HepG2 (cell line): ENCODE data around the gene SMTN. TPM values are rescaled to one million over a fixed set of nuclear protein-coding genes. Genes with fewer than 3 reads are reported as not detected.
A peak's percentile ranks its signal among the peaks of the same experiment; 100 is the strongest.

Experiments
- CC2D1A ChIP-seq: sonication (generic); formaldehyde crosslinking; IDR thresholded peaks from 2 replicates; pipeline ENCODE4 v1.8.1; 2023; ENCODE audit warnings: mild to moderate bottlenecking, missing genetic modification reagents
- JUN ChIP-seq: sonication (generic); formaldehyde crosslinking; IDR thresholded peaks from 2 replicates; pipeline ENCODE4 v1.4.0; 2020; ENCODE audit warnings: mild to moderate bottlenecking, missing genetic modification reagents
- NFATC3 ChIP-seq: sonication (generic); formaldehyde crosslinking; IDR thresholded peaks from 2 replicates; pipeline ENCODE4 v1.5.1; 2020; ENCODE audit warnings: mild to moderate bottlenecking, missing genetic modification reagents
- SALL2 ChIP-seq: sonication (generic); formaldehyde crosslinking; IDR thresholded peaks from 2 replicates; pipeline ENCODE4 v1.8.1; 2023; ENCODE audit warnings: mild to moderate bottlenecking, missing genetic modification reagents, inconsistent platforms
- SP5 ChIP-seq: IDR thresholded peaks from 2 replicates; pipeline ENCODE4 v1.6.1; 2016; ENCODE audit warnings: low read depth, borderline replicate concordance
- TMF1 ChIP-seq: sonication (generic); formaldehyde crosslinking; IDR thresholded peaks from 2 replicates; pipeline ENCODE4 v1.8.1; 2022; ENCODE audit warnings: low read depth, missing genetic modification reagents
- ZNF143 ChIP-seq: sonication (generic); formaldehyde crosslinking; IDR thresholded peaks from 2 replicates; pipeline ENCODE4 v1.4.0; 2020; ENCODE audit warnings: missing genetic modification reagents
- ZNF232 ChIP-seq: sonication (generic); formaldehyde crosslinking; IDR thresholded peaks from 2 replicates; pipeline ENCODE4 v1.4.0; 2020; ENCODE audit warnings: missing genetic modification reagents, borderline replicate concordance
- ZNF296 ChIP-seq: sonication (generic); formaldehyde crosslinking; conservative IDR thresholded peaks from 2 replicates; pipeline ENCODE4 v1.5.0; 2020; ENCODE audit warnings: mild to moderate bottlenecking, missing genetic modification reagents
- ZNF768 ChIP-seq: sonication (generic); formaldehyde crosslinking; IDR thresholded peaks from 2 replicates; pipeline ENCODE4 v1.4.0; 2020; ENCODE audit warnings: missing genetic modification reagents
- polyA plus RNA-seq, 8 experiments: library from polyadenylated mRNA; depleted of rRNA in 3 of 8; stranded (reverse) in 7 of 8; unstranded in 1 of 8; fragments of >200 nt; fragmentation: Illumina TruSeq in 4 of 8; extraction: Trizol in 4 of 8; gene quantifications; 2 replicates each; pipeline versions ENCODE4 v1.2.1 to v1.2.3, GENCODE V29; 2011 to 2016; ENCODE audit warnings: low read depth in 4 of 8, missing spikeins in 1 of 8, mixed read lengths in 1 of 8; ENCODE audit not compliant: insufficient read depth in 1 of 8
- total RNA-seq, 5 experiments: library from RNA; depleted of rRNA; stranded (reverse); fragments of >200 nt; fragmentation: Illumina TruSeq; extraction: Trizol; gene quantifications; 2 replicates each; pipeline ENCODE4 v1.2.3, GENCODE V29; 2016; ENCODE audit warnings: low read depth in 1 of 5
- TF ChIP-seq, protein P1 (sequence below): sonication (generic); formaldehyde crosslinking; IDR thresholded peaks from 2 replicates; pipeline ENCODE4 v1.5.1; 2020; ENCODE audit warnings: mild to moderate bottlenecking, missing genetic modification reagents, borderline replicate concordance
- TF ChIP-seq, protein P2 (sequence below): IDR thresholded peaks from 2 replicates; pipeline ENCODE4 v1.6.1; 2016; ENCODE audit warnings: low read depth
- TF ChIP-seq, protein P3 (sequence below): sonication (generic); formaldehyde crosslinking; IDR thresholded peaks from 2 replicates; pipeline ENCODE4 v1.4.0; 2020; ENCODE audit warnings: mild to moderate bottlenecking, low read depth, missing genetic modification reagents
- TF ChIP-seq, protein P4 (sequence below): sonication (generic); formaldehyde crosslinking; IDR thresholded peaks from 2 replicates; pipeline ENCODE4 v1.5.0; 2020; ENCODE audit warnings: mild to moderate bottlenecking, missing genetic modification reagents, borderline replicate concordance
- TF ChIP-seq, protein P5 (sequence below): sonication (generic); formaldehyde crosslinking; IDR thresholded peaks from 2 replicates; pipeline ENCODE4 v1.4.0; 2020; ENCODE audit warnings: mild to moderate bottlenecking, missing genetic modification reagents
- TF ChIP-seq, protein P6 (sequence below): sonication (generic); formaldehyde crosslinking; IDR thresholded peaks from 2 replicates; pipeline ENCODE4 v1.4.0; 2020; ENCODE audit warnings: low read depth, mild to moderate bottlenecking, missing genetic modification reagents

SMTN gene
- total and polyA plus RNA-seq, 2 of the 13 experiments (the other 11 are each of a cell fraction or from before 2014, with no cell fraction given) = 14.7 to 26.1 TPM

DNA sequence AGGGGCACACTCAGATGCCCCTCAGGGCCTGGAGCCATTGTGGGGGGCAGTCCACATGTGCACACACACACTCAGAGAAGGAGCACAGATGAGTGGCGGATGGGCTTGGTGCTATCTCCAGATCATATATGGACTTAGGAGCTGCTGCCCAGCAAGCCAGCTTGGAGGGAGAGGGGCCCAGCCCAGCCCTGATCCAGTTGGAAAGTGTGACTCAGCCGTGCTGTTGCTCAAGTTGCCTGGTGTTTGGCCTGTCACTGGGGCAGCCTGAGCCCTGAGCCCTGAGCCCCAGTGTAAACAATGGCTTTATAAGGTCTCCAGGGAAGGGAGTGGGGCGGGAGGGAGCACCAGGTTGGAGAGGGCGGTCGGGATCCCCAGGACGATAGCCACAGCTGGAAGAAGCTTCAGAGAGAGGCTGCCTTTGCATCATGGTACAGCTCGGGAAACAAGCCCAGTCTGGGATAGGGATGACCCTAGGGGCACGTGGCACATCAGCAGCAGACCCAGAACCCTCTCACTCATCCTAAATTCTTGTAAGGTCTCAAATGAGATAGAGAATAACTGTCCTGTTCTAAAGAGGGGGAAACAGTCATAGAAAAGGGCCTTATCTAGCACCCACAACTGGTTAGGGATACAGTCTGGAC is 21.4 kb downstream of the SMTN start (continued):
- TF ChIP-seq ZNF768 (CRISPR knock-in tag) (peak; percentile 37; the same call in 1 of the 2 replicates), ZNF232 (CRISPR knock-in tag) (no peak), JUN (CRISPR knock-in tag) (0 out of 2 replicates have a peak, but pooled peaks have one; percentile 54), SALL2 (CRISPR knock-in tag) (no peak), TMF1 (no peak), ZNF296 (CRISPR knock-in tag) (no peak), SP5 (0 out of 2 replicates have a peak, but pooled peaks have one; percentile 19), NFATC3 (CRISPR knock-in tag) (peak; percentile 99), CC2D1A (CRISPR knock-in tag) (no peak), ZNF143 (CRISPR knock-in tag) (no peak)
- TF ChIP-seq, protein P1, sequence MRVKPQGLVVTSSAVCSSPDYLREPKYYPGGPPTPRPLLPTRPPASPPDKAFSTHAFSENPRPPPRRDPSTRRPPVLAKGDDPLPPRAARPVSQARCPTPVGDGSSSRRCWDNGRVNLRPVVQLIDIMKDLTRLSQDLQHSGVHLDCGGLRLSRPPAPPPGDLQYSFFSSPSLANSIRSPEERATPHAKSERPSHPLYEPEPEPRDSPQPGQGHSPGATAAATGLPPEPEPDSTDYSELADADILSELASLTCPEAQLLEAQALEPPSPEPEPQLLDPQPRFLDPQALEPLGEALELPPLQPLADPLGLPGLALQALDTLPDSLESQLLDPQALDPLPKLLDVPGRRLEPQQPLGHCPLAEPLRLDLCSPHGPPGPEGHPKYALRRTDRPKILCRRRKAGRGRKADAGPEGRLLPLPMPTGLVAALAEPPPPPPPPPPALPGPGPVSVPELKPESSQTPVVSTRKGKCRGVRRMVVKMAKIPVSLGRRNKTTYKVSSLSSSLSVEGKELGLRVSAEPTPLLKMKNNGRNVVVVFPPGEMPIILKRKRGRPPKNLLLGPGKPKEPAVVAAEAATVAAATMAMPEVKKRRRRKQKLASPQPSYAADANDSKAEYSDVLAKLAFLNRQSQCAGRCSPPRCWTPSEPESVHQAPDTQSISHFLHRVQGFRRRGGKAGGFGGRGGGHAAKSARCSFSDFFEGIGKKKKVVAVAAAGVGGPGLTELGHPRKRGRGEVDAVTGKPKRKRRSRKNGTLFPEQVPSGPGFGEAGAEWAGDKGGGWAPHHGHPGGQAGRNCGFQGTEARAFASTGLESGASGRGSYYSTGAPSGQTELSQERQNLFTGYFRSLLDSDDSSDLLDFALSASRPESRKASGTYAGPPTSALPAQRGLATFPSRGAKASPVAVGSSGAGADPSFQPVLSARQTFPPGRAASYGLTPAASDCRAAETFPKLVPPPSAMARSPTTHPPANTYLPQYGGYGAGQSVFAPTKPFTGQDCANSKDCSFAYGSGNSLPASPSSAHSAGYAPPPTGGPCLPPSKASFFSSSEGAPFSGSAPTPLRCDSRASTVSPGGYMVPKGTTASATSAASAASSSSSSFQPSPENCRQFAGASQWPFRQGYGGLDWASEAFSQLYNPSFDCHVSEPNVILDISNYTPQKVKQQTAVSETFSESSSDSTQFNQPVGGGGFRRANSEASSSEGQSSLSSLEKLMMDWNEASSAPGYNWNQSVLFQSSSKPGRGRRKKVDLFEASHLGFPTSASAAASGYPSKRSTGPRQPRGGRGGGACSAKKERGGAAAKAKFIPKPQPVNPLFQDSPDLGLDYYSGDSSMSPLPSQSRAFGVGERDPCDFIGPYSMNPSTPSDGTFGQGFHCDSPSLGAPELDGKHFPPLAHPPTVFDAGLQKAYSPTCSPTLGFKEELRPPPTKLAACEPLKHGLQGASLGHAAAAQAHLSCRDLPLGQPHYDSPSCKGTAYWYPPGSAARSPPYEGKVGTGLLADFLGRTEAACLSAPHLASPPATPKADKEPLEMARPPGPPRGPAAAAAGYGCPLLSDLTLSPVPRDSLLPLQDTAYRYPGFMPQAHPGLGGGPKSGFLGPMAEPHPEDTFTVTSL (CRISPR knock-in tag) = peak; percentile 57; the same call in 1 of the 2 replicates
- TF ChIP-seq, protein P2, sequence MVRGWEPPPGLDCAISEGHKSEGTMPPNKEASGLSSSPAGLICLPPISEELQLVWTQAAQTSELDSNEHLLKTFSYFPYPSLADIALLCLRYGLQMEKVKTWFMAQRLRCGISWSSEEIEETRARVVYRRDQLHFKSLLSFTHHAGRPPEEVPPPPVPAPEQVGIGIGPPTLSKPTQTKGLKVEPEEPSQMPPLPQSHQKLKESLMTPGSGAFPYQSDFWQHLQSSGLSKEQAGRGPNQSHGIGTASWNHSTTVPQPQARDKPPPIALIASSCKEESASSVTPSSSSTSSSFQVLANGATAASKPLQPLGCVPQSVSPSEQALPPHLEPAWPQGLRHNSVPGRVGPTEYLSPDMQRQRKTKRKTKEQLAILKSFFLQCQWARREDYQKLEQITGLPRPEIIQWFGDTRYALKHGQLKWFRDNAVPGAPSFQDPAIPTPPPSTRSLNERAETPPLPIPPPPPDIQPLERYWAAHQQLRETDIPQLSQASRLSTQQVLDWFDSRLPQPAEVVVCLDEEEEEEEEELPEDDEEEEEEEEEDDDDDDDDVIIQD (CRISPR knock-in tag) = 0 out of 2 replicates have a peak, but pooled peaks have one; percentile 29
- TF ChIP-seq, protein P3, sequence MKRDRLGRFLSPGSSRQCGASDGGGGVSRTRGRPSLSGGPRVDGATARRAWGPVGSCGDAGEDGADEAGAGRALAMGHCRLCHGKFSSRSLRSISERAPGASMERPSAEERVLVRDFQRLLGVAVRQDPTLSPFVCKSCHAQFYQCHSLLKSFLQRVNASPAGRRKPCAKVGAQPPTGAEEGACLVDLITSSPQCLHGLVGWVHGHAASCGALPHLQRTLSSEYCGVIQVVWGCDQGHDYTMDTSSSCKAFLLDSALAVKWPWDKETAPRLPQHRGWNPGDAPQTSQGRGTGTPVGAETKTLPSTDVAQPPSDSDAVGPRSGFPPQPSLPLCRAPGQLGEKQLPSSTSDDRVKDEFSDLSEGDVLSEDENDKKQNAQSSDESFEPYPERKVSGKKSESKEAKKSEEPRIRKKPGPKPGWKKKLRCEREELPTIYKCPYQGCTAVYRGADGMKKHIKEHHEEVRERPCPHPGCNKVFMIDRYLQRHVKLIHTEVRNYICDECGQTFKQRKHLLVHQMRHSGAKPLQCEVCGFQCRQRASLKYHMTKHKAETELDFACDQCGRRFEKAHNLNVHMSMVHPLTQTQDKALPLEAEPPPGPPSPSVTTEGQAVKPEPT = no peak
- TF ChIP-seq, protein P4, sequence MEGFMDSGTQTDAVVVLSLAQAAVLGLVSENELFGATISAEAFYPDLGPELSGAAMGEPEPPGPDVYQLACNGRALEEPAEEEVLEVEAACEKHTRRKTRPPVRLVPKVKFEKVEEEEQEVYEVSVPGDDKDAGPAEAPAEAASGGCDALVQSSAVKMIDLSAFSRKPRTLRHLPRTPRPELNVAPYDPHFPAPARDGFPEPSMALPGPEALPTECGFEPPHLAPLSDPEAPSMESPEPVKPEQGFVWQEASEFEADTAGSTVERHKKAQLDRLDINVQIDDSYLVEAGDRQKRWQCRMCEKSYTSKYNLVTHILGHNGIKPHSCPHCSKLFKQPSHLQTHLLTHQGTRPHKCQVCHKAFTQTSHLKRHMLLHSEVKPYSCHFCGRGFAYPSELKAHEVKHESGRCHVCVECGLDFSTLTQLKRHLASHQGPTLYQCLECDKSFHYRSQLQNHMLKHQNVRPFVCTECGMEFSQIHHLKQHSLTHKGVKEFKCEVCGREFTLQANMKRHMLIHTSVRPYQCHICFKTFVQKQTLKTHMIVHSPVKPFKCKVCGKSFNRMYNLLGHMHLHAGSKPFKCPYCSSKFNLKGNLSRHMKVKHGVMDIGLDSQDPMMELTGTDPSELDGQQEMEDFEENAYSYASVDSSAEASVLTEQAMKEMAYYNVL (CRISPR knock-in tag) = 0 out of 2 replicates have a peak, but pooled peaks have one; percentile 33
- TF ChIP-seq, protein P5, sequence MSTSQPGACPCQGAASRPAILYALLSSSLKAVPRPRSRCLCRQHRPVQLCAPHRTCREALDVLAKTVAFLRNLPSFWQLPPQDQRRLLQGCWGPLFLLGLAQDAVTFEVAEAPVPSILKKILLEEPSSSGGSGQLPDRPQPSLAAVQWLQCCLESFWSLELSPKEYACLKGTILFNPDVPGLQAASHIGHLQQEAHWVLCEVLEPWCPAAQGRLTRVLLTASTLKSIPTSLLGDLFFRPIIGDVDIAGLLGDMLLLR (CRISPR knock-in tag) = no peak
- TF ChIP-seq, protein P6, sequence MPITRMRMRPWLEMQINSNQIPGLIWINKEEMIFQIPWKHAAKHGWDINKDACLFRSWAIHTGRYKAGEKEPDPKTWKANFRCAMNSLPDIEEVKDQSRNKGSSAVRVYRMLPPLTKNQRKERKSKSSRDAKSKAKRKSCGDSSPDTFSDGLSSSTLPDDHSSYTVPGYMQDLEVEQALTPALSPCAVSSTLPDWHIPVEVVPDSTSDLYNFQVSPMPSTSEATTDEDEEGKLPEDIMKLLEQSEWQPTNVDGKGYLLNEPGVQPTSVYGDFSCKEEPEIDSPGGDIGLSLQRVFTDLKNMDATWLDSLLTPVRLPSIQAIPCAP (CRISPR knock-in tag) = no peak
